ENCODE measurements around the gene EOMES.

Gene EOMES

DNA sequence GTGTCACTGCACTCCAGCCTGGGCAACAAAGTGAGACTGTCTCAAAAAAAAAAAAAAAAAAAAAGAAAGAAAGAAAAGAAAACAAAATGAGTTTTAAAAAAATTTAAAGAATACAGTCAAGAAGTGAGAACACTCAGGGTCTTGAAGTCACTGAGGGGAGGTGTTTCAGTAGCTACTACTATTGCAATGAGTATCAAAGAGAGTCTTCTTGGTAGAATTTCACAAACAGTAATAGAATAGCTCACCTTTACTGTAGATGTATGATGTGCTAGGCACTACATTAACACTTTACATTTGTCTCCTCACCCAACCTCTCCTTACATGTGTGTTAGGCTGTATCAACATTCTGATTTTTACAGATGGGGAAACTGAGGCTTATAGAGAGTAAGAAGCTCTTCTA is 43.9 kb downstream of the EOMES start:
- no peak for DNase-seq

DNA sequence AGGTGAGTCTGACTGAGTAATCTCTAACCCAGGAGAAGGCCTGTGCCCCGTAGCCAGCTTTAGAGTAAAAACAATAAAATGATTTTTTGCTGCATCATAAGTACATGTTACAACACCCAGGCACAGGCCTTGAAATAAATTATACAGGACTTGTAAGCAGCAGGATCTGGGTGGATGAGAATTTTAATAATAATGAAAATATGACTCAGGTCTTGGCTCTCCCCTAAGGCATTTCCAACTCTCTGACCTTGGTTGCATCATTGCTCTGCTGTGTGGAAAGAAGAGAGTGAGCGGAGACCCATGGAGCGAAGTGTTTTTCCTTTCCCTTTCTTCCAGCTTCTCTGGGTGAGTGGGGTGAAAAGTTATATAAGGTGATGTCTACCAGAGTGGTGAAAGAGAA is 44.6 kb downstream of the EOMES start:
- DNase-seq = no peak

DNA sequence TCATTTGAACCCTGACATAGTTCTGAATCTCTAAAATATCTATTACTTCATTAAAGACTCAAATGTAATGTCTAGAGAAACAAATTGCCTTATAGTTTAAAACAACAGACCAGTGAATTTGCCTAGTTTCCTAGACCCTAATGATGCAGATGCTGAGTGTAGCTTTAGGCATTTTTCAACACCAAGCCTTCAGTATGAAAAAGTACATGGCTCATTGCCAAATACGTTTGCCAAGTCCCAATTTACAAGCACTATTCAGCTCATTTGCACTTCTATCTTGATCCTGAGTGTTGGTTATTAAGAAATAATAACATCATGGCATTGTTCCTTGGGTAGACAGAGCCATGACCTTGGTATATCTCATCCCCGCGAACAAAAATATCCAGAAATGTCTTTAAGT is 46.8 kb downstream of the EOMES start:
- no peak for DNase-seq

DNA sequence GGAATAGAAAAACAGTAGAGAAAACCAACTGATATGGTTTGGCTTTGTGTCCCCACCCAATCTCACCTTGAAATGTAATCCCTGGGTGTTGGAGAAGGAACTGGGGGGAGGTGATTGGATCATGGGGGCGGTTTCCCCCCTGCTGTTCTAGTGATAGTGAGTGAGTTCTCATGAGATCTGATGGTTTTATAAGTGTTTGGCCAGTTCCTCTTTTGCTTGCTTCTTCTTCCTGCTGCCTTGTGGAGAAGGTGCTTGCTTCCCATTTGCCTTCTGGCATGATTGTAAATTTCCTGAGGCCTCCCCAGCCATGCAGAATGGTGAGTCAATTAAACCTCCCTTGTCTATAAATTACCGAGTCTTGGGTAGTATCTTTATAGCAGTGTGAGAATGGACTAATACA is 48.4 kb downstream of the EOMES start:
- no peak for DNase-seq

DNA sequence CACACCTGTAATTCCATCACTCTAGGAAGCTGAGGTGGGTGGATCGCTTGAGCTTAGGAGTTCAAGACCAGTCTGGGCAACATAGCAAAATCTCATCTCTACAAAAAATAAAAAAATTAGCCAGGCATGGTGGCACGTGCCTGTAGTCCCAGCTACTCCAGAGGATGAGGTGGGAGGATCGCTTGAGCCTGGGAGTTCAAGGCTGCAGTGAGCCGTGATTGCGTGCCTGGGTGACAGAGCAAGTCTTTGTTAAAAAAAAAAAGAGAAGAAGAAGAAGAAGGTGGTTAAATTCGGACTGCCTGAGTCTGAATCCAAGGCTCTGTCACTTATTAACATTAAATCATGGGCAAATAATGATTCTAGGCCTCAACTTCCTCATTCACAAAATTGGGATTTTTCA is 51.0 kb downstream of the EOMES start:
- no peak for DNase-seq

DNA sequence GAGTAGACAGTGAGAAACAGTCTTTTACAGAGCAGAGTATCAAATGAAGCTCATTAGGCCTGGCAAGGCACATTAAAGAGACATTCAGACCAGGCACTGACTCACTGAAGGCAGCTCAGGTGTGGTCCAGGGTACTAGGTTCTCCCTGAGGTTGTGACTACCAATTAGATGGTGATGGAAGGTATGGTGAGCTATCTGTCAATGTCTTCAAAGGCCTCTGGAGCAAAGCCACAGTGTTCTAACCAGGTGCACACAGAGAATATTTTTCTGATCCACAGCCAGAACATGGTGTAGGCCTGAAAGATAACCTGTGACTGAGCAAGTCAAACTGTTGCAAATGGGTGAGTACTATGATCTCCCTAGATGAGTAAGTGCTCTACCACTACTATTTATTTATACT is 51.5 kb downstream of the EOMES start:
- DNase-seq = no peak

DNA sequence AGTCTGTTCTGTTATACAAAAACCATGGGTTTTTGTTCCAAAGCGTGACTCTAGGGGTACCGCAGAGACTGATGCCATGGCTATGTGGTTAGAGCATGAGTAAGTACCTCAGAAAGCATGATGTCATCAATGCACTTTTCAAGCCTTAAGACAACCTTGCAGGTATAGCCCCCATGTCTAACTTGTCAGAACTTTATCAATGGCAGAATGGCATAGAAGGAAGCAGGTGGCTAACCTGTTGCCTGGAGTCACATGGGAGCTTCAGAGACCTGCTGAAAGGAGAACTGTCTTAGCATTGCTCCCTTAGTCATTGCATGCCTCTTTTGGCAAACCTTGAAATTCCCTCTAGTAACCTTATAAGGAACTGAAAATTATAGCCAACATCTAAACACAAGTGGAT is 52.5 kb downstream of the EOMES start:
- DNase-seq = peak; percentile 30

DNA sequence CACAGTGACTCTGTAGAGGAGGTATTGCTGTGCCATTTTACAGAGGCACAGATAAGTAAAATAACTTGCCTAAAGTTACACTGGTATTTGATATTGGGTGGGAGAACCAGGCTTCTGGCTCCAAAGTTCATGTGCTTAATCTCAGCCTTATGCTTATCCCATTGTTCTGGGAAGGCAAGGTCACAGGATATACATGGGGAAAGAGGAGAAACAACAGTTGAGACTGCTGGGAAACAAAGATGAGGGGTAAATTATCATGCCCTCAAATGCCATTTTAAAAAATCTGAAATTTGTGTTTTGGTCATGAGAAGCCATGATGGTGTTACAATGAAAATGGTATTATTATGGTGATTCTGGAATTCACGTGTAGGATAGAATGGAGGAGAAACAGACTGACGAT is 54.4 kb downstream of the EOMES start:
- DNase-seq = no peak

DNA sequence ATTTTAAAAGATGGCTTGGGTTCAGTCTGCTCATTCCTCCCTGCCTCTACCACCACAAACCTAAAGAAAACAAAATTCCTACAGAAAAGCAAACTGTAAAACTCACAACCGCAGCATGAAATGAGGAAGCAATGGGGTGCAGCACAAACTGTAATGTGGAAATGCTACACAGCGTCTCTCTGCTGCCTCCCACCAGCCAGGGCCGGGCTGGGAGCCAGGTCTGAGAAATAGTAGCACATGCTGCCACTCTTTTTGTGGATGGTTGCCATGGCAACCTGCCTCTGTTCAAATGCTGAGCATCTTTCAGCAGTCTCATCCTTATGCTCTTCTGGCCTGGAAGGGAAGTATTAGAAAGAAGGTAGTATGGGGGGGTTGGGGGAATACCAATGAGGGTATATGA is 55.4 kb downstream of the EOMES start:
- DNase-seq = no peak

DNA sequence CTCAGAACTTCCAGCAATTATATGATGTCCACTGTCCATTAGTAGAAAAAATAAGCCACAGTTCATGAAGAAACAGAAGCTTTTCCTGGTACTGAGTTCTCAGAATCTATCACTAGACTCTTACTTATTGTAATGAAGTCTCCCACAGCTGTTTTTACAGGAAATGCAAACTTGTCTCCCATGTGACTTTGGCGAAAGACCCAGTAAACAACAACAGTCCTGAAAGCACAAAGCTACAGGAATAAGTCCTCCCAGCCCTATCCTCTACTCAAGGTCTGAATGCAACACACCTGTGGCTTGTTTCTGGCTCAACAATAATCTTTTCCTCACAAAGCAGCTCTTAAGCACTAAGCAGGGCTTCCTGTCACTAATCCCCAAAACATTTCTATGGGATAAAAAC is 55.9 kb downstream of the EOMES start:
- no peak for DNase-seq
